Subcutaneous adipose tissue (tissue), 4 donors: ENCODE results near the gene SLCO1A2. TPM values are rescaled to one million over a fixed set of nuclear protein-coding genes. Genes with fewer than 3 reads are reported as not detected.

ENCODE experiments used
- total RNA-seq, 4 donors: library from RNA; depleted of rRNA; stranded (reverse); fragments of >200 nt; gene quantifications; one replicate each; pipeline ENCODE4 v1.1.0, GENCODE V29; 2016
- TF ChIP-seq, protein P1 (sequence below): fragments of 450-650 bp; IDR thresholded peaks from one replicate; pipeline ENCODE4 v1.5.1; 2016; ENCODE audit warnings: low read depth, mild to moderate bottlenecking, control low read depth, antibody characterized with exemption, moderate library complexity

SLCO1A2 gene
- total RNA-seq, 4 donors from 2014 or later, result not detected

DNA sequence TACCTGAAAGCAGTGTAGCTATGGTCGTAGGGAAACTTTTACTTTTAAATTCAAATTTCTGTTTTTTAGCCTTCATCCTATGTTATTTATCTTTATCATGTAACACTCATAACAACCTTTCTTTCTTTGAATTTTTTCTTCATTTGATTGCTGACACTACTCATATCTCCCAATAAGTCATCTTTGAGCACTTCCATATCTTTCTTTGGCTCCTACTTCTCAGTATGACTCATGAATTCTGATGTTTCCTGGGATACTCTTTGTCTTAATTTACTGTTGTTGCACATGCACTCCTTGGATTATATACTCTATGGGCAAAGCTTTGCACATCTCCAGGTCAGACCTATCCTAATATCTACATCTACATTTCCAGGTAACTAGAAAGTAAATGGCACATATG is 19.9 kb upstream of the SLCO1A2 start:
- TF ChIP-seq, protein P1, sequence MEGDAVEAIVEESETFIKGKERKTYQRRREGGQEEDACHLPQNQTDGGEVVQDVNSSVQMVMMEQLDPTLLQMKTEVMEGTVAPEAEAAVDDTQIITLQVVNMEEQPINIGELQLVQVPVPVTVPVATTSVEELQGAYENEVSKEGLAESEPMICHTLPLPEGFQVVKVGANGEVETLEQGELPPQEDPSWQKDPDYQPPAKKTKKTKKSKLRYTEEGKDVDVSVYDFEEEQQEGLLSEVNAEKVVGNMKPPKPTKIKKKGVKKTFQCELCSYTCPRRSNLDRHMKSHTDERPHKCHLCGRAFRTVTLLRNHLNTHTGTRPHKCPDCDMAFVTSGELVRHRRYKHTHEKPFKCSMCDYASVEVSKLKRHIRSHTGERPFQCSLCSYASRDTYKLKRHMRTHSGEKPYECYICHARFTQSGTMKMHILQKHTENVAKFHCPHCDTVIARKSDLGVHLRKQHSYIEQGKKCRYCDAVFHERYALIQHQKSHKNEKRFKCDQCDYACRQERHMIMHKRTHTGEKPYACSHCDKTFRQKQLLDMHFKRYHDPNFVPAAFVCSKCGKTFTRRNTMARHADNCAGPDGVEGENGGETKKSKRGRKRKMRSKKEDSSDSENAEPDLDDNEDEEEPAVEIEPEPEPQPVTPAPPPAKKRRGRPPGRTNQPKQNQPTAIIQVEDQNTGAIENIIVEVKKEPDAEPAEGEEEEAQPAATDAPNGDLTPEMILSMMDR, result no peak

DNA sequence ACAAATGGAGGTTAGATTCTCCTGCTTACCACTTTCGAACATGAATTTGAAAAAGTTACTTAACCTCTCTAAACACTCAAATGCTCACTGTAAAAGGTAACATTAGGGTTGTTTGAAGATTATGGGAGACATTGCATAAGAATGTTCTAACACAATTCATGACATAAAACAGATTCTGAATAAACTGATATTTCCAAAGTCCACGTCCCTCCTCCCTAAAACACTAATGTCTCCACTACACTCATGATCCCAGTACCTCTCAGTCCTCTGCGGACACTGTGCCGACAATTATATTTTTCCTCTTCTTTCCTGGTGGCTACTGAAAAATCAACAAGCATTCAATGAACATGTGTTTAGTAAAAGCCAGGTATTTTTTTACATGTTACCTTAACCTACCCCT is 19.2 kb upstream of the SLCO1A2 start:
- TF ChIP-seq, protein P1, result no peak

DNA sequence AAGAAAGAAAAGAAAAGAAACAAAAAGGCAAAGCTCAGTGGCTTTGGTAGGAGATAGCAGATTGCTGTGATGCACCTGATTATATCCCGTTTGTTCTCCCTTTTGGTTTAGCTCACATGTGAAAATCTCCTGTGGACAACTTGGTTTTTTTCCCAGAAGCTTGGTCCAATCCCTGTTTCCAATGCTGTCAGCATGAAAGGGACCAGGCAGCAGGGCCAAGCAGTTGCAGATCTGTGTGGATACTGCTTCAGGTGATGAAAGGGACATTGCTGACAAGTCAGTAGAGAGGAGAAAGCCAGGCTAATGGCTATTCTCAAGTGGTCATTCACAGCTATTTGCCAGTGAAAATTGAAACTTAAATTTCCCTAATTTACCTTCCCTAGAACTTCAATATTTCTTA is 18.8 kb upstream of the SLCO1A2 start:
- TF ChIP-seq, protein P1, result no peak

DNA sequence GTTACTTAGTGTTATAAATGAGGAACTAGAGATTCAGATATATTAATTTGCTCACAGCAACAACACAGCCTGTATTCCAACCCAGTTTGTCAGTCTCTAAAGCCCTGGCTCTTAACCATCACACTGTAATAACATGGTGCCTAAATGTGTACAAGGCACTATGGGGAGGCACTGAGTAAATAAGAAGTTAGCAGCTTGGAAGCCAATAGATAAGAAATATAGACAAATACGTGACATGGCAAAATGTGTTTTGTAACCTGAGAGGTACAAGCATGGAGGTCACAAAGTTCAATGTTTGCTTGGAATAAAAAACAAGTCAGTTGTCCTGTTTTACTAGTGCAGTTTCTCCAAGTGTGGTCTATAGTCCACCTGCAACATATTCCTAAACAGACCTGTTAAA is 16.3 kb upstream of the SLCO1A2 start:
- TF ChIP-seq, protein P1, result no peak

DNA sequence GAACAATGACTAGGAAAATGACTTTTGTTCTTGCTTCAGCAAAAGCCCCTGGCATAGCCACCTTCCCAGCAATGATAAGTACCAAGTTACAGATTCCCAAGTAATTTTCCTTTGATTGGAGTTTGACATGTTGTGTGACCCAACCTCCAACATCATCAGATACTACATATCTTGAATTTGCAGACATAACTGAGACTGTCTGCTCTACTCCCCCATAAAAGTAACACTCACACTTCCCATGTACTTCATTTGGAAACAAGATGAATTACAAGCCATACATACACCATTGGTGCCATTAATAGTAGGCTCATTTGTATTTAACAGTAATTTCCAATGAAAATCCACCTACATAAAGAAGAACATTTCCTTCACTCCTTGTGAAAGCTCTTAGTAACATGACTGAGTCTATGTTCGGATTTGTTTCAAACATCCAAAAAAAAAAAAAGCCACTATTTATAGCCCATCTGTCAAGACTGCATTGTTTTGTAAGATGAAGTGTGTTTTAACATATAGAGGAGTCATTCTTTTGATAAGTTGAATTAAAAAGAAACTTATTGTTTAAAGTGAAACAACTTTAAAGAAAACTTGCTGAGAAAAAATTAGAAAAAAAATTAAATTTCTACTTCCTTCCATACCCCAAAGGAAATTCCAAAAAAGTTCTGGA is 12.0 kb upstream of the SLCO1A2 start:
- TF ChIP-seq, protein P1, result no peak

DNA sequence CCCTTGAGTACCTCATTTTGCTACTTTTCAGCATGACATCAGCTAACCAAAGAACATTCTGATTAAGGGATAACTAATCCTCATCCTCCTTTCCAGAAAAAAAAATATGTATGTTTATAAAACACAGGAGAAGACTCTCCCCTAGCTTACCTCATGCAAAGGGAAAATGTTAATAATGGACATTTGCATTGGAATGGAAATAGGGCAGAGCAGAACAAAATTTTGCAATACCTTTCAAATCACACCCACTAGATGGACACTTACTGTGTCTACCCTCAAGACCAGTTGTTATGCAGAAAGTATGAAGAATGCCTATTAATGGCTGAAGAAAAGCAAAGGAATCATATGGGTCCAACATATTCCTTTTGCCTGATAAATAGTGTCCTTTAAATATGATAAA is 8.9 kb upstream of the SLCO1A2 start:
- TF ChIP-seq, protein P1, result no peak

DNA sequence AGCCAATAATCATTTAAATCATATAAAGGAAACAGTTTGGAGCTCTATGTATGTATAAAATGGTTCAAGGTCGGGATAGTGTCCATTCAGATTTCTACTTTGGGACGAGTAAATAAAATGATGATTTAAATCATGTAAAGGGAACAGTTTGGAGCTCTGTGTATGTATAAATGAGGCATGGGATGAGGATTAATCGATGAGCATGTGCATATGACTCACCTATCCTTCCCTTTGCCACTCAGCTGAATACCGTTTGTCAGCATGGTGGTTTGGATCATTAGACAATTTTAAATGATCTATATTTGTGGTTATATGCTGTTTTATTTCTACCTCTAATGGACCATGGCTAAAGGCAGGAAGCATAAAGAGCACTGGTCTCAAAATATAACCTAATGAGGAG is 7.1 kb upstream of the SLCO1A2 start:
- TF ChIP-seq, protein P1, result no peak
